Measurements from ENCODE around the gene IFNL3.
"Not testable (repeated sequence)": the region's sequence is repeated elsewhere in the genome, so short reads cannot be mapped to it uniquely, and the experiment has no call there.

The IFNL3 gene

GRCh38 chr19:39246951-39247669 lies 2.3 kb upstream of the IFNL3 start:
- no peak for TF ChIP-seq ZNF274 (IDR thresholded peaks at IDR 0.05; ENCODE audit: low read depth, low read length)
- no peak overlapping the region for H3K4me3 ChIP-seq (ENCODE audit: low read length)

GRCh38 chr19:39245166-39245565 lies 360 bp upstream of the IFNL3 start:
- not testable (repeated sequence) for H3K4me3 ChIP-seq (ENCODE audit: low read length)

GRCh38 chr19:39243741-39244140 lies 1.1 kb downstream of the IFNL3 start:
- H3K4me3 ChIP-seq (ENCODE audit: low read length), result not testable (repeated sequence)

- no peak overlapping the region for H3K4me3 ChIP-seq (ENCODE audit: low read length)
- no peak for TF ChIP-seq ZNF274 (IDR thresholded peaks at IDR 0.05; ENCODE audit: low read depth, low read length)
Measured at GRCh38 chr19:39240421-39240820, 4.4 kb downstream of the IFNL3 start.

- H3K4me3 ChIP-seq (ENCODE audit: low read length), result no peak overlapping the region
- no peak for TF ChIP-seq ZNF274 (IDR thresholded peaks at IDR 0.05; ENCODE audit: low read depth, low read length)
Measured at GRCh38 chr19:39238944-39239343, 5.9 kb downstream of the IFNL3 start.

GRCh38 chr19:39238209-39238608 lies 6.6 kb downstream of the IFNL3 start:
- H3K4me3 ChIP-seq (ENCODE audit: low read length), result no peak overlapping the region
- TF ChIP-seq ZNF274 (IDR thresholded peaks at IDR 0.05; ENCODE audit: low read depth, low read length), result no peak

- H3K4me3 ChIP-seq (ENCODE audit: low read length), result no peak overlapping the region
- TF ChIP-seq ZNF274 (IDR thresholded peaks at IDR 0.05; ENCODE audit: low read depth, low read length), result no peak
Measured at GRCh38 chr19:39237200-39238184, 7.3 kb downstream of the IFNL3 start.

- no peak overlapping the region for H3K4me3 ChIP-seq (ENCODE audit: low read length)
- TF ChIP-seq ZNF274 (IDR thresholded peaks at IDR 0.05; ENCODE audit: low read depth, low read length), result no peak
Measured at GRCh38 chr19:39236527-39236926, 8.3 kb downstream of the IFNL3 start.

GRCh38 chr19:39232708-39233107 lies 12.1 kb downstream of the IFNL3 start:
- H3K4me3 ChIP-seq (ENCODE audit: low read length), result no peak overlapping the region
- TF ChIP-seq ZNF274 (IDR thresholded peaks at IDR 0.05; ENCODE audit: low read depth, low read length), result no peak

GRCh38 chr19:39230096-39230764 lies 14.6 kb downstream of the IFNL3 start:
- H3K4me3 ChIP-seq (ENCODE audit: low read length), result no peak overlapping the region
- TF ChIP-seq ZNF274 (IDR thresholded peaks at IDR 0.05; ENCODE audit: low read depth, low read length), result no peak

GRCh38 chr19:39224910-39225309 lies 19.9 kb downstream of the IFNL3 start:
- TF ChIP-seq ZNF274 (IDR thresholded peaks at IDR 0.05; ENCODE audit: low read depth, low read length), result no peak
- H3K4me3 ChIP-seq (ENCODE audit: low read length), result no peak overlapping the region

- no peak overlapping the region for H3K4me3 ChIP-seq (ENCODE audit: low read length)
- no peak for TF ChIP-seq ZNF274 (IDR thresholded peaks at IDR 0.05; ENCODE audit: low read depth, low read length)
Measured at GRCh38 chr19:39223703-39224279, 21.0 kb downstream of the IFNL3 start.

GRCh38 chr19:39219108-39219507 lies 25.7 kb downstream of the IFNL3 start:
- not testable (repeated sequence) for H3K4me3 ChIP-seq (ENCODE audit: low read length)

- H3K4me3 ChIP-seq (ENCODE audit: low read length), result no peak overlapping the region
- no peak for TF ChIP-seq ZNF274 (IDR thresholded peaks at IDR 0.05; ENCODE audit: low read depth, low read length)
Measured at GRCh38 chr19:39218230-39219007, 26.4 kb downstream of the IFNL3 start.
